Mesendoderm (in vitro differentiated cells): ENCODE results near the gene GPR155.

Source experiments
- DNase-seq: peaks from one replicate; pipeline ENCODE4 v3.0.0; 2013
- H2AK5ac ChIP-seq: 2 replicates; pipeline ENCODE4 v1.6.1; 2013; ENCODE audit warnings: low read length, inconsistent platforms
- H2BK120ac ChIP-seq: 2 replicates; pipeline ENCODE4 v1.6.1; 2013; ENCODE audit warnings: low read depth, mild to moderate bottlenecking, low read length, moderate library complexity, mixed read lengths
- H2BK15ac ChIP-seq: replicated peaks from 2 replicates; pipeline ENCODE4 v1.6.1; 2013; ENCODE audit warnings: low read depth, mild to moderate bottlenecking, moderate library complexity
- H2BK5ac ChIP-seq: 2 replicates; pipeline ENCODE4 v1.6.1; 2013; ENCODE audit warnings: low read length, inconsistent platforms
- H3K18ac ChIP-seq: 2 replicates; pipeline ENCODE4 v1.6.1; 2013; ENCODE audit warnings: mild to moderate bottlenecking, low read length, mixed read lengths
- H3K23ac ChIP-seq: one replicate; pipeline ENCODE4 v1.6.1; 2013; ENCODE audit warnings: low read length
- H3K27ac ChIP-seq: 2 replicates; pipeline ENCODE4 v1.5.1; 2013; ENCODE audit warnings: low read depth, mild to moderate bottlenecking, inconsistent platforms, low read length, moderate library complexity
- H3K27me3 ChIP-seq: 2 replicates; pipeline ENCODE4 v1.6.1; 2013; ENCODE audit warnings: low read length, control low read depth, mild to moderate bottlenecking, inconsistent platforms; ENCODE audit not compliant: insufficient read depth, poor library complexity
- H3K36me3 ChIP-seq: 2 replicates; pipeline ENCODE4 v1.6.1; 2013; ENCODE audit warnings: low read length, inconsistent platforms; ENCODE audit not compliant: control insufficient read depth, insufficient read depth
- H3K4ac ChIP-seq: one replicate; pipeline ENCODE4 v1.6.1; 2013; ENCODE audit warnings: low read depth, mild to moderate bottlenecking, low read length, moderate library complexity
- H3K4me1 ChIP-seq: 2 replicates; pipeline ENCODE4 v1.6.1; 2013; ENCODE audit warnings: low read depth, low read length, inconsistent platforms; ENCODE audit not compliant: control insufficient read depth
- H3K4me2 ChIP-seq: 2 replicates; pipeline ENCODE4 v1.6.1; 2013; ENCODE audit warnings: low read length
- H3K4me3 ChIP-seq: 2 replicates; pipeline ENCODE4 v1.5.1; 2013; ENCODE audit warnings: mild to moderate bottlenecking, low read length
- H3K56ac ChIP-seq: one replicate; pipeline ENCODE4 v1.6.1; 2013; ENCODE audit warnings: low read length
- H3K79me1 ChIP-seq: 2 replicates; pipeline ENCODE4 v1.6.1; 2013; ENCODE audit warnings: low read length, inconsistent platforms
- H3K79me2 ChIP-seq: 2 replicates; pipeline ENCODE4 v1.6.1; 2013; ENCODE audit warnings: mild to moderate bottlenecking, low read length; ENCODE audit not compliant: control insufficient read depth, insufficient read depth
- H3K9ac ChIP-seq: 2 replicates; pipeline ENCODE4 v1.6.1; 2013; ENCODE audit warnings: low read length, inconsistent platforms
- H4K5ac ChIP-seq: one replicate; pipeline ENCODE4 v1.6.1; 2013; ENCODE audit warnings: low read length
- H4K8ac ChIP-seq: one replicate; pipeline ENCODE4 v1.6.1; 2013; ENCODE audit warnings: low read depth, mild to moderate bottlenecking, control low read depth, low read length, moderate library complexity
- WGBS: extraction: QIAGEN DNeasy Blood & Tissue Kit; methylation state at CpG from one replicate; pipeline ENCODE4 v1.1.7; 2013; ENCODE audit warnings: low lambda C conversion rate, missing lambda C conversion rate; ENCODE audit not compliant: insufficient coverage; ENCODE audit errors: extremely low coverage; 5-methylcytosine and 5-hydroxymethylcytosine counted together

Gene GPR155

DNA sequence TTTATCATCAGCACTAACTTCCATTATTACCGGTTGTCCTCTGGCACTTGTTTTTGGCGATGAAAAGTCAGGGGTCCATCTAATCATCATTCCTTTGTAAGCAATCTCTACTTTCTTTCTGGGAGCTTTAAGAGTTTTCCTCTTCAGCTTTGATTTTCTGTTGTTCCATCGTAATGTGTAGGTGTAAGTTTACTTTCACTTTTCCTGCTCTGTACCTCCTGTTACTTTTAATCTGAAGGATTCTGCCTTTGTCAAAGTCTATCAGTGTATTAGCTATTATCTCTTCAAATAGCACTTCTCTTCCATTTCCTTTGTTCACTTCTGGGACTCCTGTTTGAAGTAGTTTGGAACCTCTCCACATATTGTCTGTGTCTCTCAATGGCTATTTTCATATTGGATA is 25.5 kb upstream of the GPR155 start:
- no peak overlapping the region for H2BK5ac ChIP-seq
- no peaks in the 10 kb centered on the region for H3K36me3 ChIP-seq
- H3K4me3 ChIP-seq: no peak overlapping the region
- H3K27me3 ChIP-seq: no peaks in the 10 kb centered on the region
- no peak overlapping the region for H3K4ac ChIP-seq
- no peak overlapping the region for H3K18ac ChIP-seq
- WGBS: no CpG with 5 or more reads among the region's 3 CpGs
- no peak overlapping the region for H4K8ac ChIP-seq
- no peak overlapping the region for H3K4me2 ChIP-seq
- no peaks in the 10 kb centered on the region for H3K79me1 ChIP-seq
- no peaks in the 10 kb centered on the region for H3K79me2 ChIP-seq
- no peak overlapping the region for H3K9ac ChIP-seq
- H3K27ac ChIP-seq: no peak overlapping the region
- DNase-seq: no peak
- H2AK5ac ChIP-seq: no peak overlapping the region
- no peak overlapping the region for H2BK120ac ChIP-seq
- H3K56ac ChIP-seq: no peak overlapping the region
- H4K5ac ChIP-seq: no peak overlapping the region
- no peaks in the 10 kb centered on the region for H3K4me1 ChIP-seq
- H2BK15ac ChIP-seq: no peak overlapping the region
- H3K23ac ChIP-seq: no peak overlapping the region

DNA sequence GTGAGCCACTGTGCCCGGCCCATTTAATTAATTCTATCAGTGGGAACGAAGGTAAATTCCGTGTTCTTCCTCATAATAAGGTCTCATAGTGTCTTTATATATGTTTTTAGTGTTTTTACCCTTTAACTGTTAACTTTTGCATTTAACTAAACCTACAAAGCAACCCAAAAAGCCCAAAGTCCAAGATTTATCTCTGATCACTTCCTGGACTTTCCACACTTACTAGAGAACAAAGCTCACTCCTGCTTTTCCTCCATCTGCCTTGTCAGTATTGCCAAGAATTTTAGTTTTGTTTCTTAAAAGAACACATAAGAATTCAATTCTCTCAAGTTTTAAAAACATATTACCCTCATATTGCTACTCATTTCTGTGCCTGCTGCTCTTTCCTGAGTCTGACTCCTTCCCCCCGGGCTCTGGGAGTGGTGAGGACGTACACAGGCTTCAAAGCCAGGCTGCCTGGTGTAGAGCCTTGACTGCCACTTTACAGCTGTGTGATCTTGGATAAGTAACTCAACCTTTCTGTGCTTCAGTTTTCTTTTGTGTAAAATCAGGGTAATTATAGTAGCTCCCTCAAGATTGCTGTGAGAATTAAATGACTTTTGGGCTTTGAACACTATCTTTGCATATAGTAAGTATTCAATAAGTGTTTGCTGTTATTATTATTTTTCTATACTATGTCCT is 24.9 kb upstream of the GPR155 start:
- Histone ChIP-seq H3K79me2 (no peaks in the 10 kb centered on the region), H2AK5ac (no peak overlapping the region), H3K36me3 (no peaks in the 10 kb centered on the region), H3K27ac (no peak overlapping the region), H3K23ac (no peak overlapping the region), H2BK5ac (no peak overlapping the region), H4K8ac (no peak overlapping the region), H3K56ac (no peak overlapping the region), H3K9ac (no peak overlapping the region), H3K4me3 (no peak overlapping the region), H2BK15ac (no peak overlapping the region), H3K18ac (no peak overlapping the region), H4K5ac (no peak overlapping the region), H3K4me1 (no peaks in the 10 kb centered on the region), H2BK120ac (no peak overlapping the region), H3K4me2 (no peak overlapping the region), H3K79me1 (no peaks in the 10 kb centered on the region), H3K27me3 (no peaks in the 10 kb centered on the region), H3K4ac (no peak overlapping the region)
- DNase-seq: no peak
- WGBS: no CpG with 5 or more reads among the region's 5 CpGs

DNA sequence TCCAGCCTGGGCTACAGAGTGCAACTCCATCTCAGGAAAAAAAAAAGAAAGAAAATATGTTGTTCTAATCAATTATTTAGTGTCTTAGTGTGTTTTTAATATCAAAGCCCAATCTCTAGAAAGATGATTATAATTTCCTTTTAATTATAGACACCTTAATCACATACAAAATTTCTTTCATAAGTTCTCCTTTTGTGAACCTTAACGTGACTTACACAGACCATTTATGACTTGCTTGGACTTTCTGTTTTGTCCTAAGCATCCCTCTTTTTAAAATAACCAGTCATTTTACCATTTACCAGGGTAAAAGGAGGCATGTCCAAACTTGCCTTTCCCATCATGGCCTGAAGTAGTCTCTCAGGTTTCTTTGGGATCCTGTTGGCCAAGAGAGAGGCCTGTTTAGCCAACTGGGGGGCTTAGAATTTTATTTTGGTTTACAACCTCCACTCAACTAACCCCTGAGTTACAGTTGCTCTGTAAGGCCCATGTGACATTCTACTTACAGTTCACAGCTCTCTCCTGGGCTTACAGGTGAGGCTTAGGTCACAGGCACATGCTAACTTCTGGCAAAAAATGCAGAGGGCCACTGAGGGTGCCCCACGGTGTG is 23.9 kb upstream of the GPR155 start:
- Histone ChIP-seq H3K79me2 (no peaks in the 10 kb centered on the region), H3K4me2 (no peak overlapping the region), H2BK120ac (no peak overlapping the region), H3K27ac (no peak overlapping the region), H2AK5ac (no peak overlapping the region), H3K18ac (no peak overlapping the region), H3K4me1 (no peaks in the 10 kb centered on the region), H4K8ac (no peak overlapping the region), H3K56ac (no peak overlapping the region), H3K9ac (no peak overlapping the region), H3K79me1 (no peaks in the 10 kb centered on the region), H4K5ac (no peak overlapping the region), H3K36me3 (no peaks in the 10 kb centered on the region), H3K4ac (no peak overlapping the region), H2BK5ac (no peak overlapping the region), H2BK15ac (no peak overlapping the region), H3K4me3 (no peak overlapping the region), H3K27me3 (no peaks in the 10 kb centered on the region), H3K23ac (no peak overlapping the region)
- no CpG with 5 or more reads among the region's 2 CpGs for WGBS
- DNase-seq: peak; percentile 75

DNA sequence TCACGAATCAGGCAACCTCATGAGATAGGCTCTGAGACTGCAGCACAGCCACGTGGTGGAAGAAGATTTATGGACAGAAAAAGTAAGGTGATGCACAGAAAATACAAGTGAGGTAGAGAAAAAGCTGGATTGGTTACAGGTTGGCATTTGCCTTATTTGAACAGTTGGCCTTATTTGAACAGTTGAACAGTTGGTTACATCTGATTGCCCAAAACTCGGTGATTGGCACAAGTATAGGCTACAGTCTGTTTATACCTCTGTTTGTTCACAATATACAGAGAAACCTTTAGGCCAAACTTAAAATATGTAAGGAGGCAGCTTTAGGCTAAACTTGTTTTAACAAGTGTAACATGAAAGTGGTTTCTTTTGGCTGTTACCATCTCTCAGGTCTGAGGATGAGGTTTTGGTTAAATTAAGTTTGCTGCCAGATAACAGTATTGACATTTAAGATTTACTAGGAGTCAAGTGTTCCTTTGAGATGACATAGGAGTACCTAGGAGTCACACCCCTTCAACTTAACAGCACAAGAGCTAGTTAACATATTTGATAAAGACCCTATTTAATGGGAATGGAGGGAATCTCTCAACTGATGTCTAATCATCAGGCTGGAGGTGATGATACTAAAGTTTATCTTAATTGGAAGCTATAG is 16.5 kb upstream of the GPR155 start:
- Histone ChIP-seq H3K56ac (no peak overlapping the region), H3K4me2 (no peak overlapping the region), H4K5ac (no peak overlapping the region), H3K27ac (no peak overlapping the region), H3K4me3 (no peak overlapping the region), H3K79me2 (no peaks in the 10 kb centered on the region), H2BK5ac (no peak overlapping the region), H3K23ac (no peak overlapping the region), H3K4ac (no peak overlapping the region), H3K27me3 (no peaks in the 10 kb centered on the region), H2BK120ac (no peak overlapping the region), H3K36me3 (no peaks in the 10 kb centered on the region), H3K4me1 (no peaks in the 10 kb centered on the region), H3K9ac (no peak overlapping the region), H2AK5ac (no peak overlapping the region), H4K8ac (no peak overlapping the region), H3K79me1 (no peaks in the 10 kb centered on the region), H3K18ac (no peak overlapping the region), H2BK15ac (no peak overlapping the region)
- DNase-seq: no peak
- no CpG with 5 or more reads among the region's 3 CpGs for WGBS

DNA sequence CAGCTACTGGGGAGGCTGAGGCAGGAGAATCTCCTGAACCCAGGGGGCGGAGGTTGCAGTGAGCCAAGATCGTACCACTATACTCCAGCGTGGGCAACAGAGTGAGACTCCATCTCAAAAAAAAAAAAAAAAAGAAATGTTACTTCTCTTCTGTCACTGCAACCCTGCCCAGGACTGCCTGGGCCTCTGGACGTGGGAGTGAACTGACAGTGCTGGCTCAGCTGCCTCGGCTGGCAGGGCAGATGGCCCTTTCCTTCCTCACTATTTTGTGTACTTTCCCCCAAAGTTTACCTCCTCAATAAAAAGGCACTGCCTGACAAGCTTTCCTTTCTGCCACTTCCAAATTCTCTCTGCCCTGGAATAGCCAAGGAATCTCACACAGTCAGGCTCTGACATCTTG is 12.5 kb upstream of the GPR155 start:
- H3K18ac ChIP-seq: no peak overlapping the region
- no peak overlapping the region for H3K27ac ChIP-seq
- no peak overlapping the region for H4K8ac ChIP-seq
- no peaks in the 10 kb centered on the region for H3K36me3 ChIP-seq
- no peaks in the 10 kb centered on the region for H3K27me3 ChIP-seq
- H3K23ac ChIP-seq: no peak overlapping the region
- no peak overlapping the region for H2AK5ac ChIP-seq
- no peak overlapping the region for H2BK15ac ChIP-seq
- H3K4me2 ChIP-seq: no peak overlapping the region
- no peaks in the 10 kb centered on the region for H3K79me1 ChIP-seq
- H3K4me1 ChIP-seq: peaks cover 2% of the 10 kb centered on the region
- no peak overlapping the region for H2BK5ac ChIP-seq
- H3K4me3 ChIP-seq: no peak overlapping the region
- no peak overlapping the region for H3K56ac ChIP-seq
- no peak for DNase-seq
- WGBS: no CpG with 5 or more reads among the region's 5 CpGs
- no peaks in the 10 kb centered on the region for H3K79me2 ChIP-seq
- no peak overlapping the region for H3K4ac ChIP-seq
- H3K9ac ChIP-seq: no peak overlapping the region
- H2BK120ac ChIP-seq: no peak overlapping the region
- H4K5ac ChIP-seq: no peak overlapping the region
